ENCODE results near the gene C1orf21. TPM values are rescaled to one million over a fixed set of nuclear protein-coding genes. Genes with fewer than 3 reads are reported as not detected.

Gene C1orf21
- total and polyA plus RNA-seq, 12 donors: 23.2 to 177 (median 87.9) TPM

- Histone ChIP-seq H3K4me3 (no peak overlapping the region), H3K36me3 (replicated peaks in 1 of 2) (no peaks in the 10 kb centered on the region), H3K9me3 (replicated peaks in 1 of 3) (no peaks in the 10 kb centered on the region), H3K4me1 (replicated peaks in 1 of 2) (peaks cover 6 to 7% of the 10 kb centered on the region in 2 donors), H3K27ac (no peak overlapping the region), H3K27me3 (no peaks in the 10 kb centered on the region)
- no peak for DNase-seq
- 83 to 95% (median 93%) methylated on average over 1 of the region's 1 CpG for whole genome bisulfite sequencing, 4 donors
- TF ChIP-seq POLR2A (IDR thresholded peaks at IDR 0.05) (no peak), CTCF (IDR thresholded peaks at IDR 0.05) (no peak)
- intact Hi-C loops (cut with DNase I): no loop called here
Observed at GRCh38 chr1:184358256-184358655, 28.6 kb upstream of the C1orf21 start.

GRCh38 chr1:184359909-184360308 lies 26.9 kb upstream of the C1orf21 start:
- no peaks in the 10 kb centered on the region for H3K27me3 ChIP-seq
- TF ChIP-seq CTCF (IDR thresholded peaks at IDR 0.05) (no peak), POLR2A (IDR thresholded peaks at IDR 0.05) (no peak)
- no peak for DNase-seq
- WGBS, 4 donors: 81 to 90% (median 87%) methylated on average over 3 of the region's 3 CpGs
- H3K4me1 ChIP-seq (replicated peaks in 1 of 2): peaks cover 6 to 7% of the 10 kb centered on the region in 2 donors
- H3K9me3 ChIP-seq (replicated peaks in 1 of 3): no peaks in the 10 kb centered on the region
- no peak overlapping the region for H3K4me3 ChIP-seq
- intact Hi-C loops (cut with DNase I): no loop called here
- no peak overlapping the region for H3K27ac ChIP-seq
- no peaks in the 10 kb centered on the region for H3K36me3 ChIP-seq (replicated peaks in 1 of 2)

- H3K4me3 ChIP-seq: no peak overlapping the region
- H3K36me3 ChIP-seq (replicated peaks in 1 of 2): no peaks in the 10 kb centered on the region
- no peak overlapping the region for H3K27ac ChIP-seq
- intact Hi-C loops (cut with DNase I): no loop called here
- H3K9me3 ChIP-seq (replicated peaks in 1 of 3): no peaks in the 10 kb centered on the region
- no peaks in the 10 kb centered on the region for H3K27me3 ChIP-seq
- TF ChIP-seq CTCF (IDR thresholded peaks at IDR 0.05) (no peak), POLR2A (IDR thresholded peaks at IDR 0.05) (no peak)
- DNase-seq: no peak
- H3K4me1 ChIP-seq (replicated peaks in 1 of 2): no peaks in the 10 kb centered on the region
- WGBS, 4 donors: 75 to 88% (median 83%) methylated on average over 1 of the region's 1 CpG
Observed at GRCh38 chr1:184362876-184363275, 24.0 kb upstream of the C1orf21 start.

- Histone ChIP-seq H3K27ac (no peak overlapping the region), H3K4me3 (no peak overlapping the region), H3K9me3 (replicated peaks in 1 of 3) (no peaks in the 10 kb centered on the region), H3K27me3 (no peaks in the 10 kb centered on the region), H3K36me3 (replicated peaks in 1 of 2) (no peaks in the 10 kb centered on the region), H3K4me1 (replicated peaks in 1 of 2) (no peaks in the 10 kb centered on the region)
- DNase-seq: no peak
- TF ChIP-seq CTCF (IDR thresholded peaks at IDR 0.05) (no peak), POLR2A (IDR thresholded peaks at IDR 0.05) (no peak)
- intact Hi-C loops (cut with DNase I): no loop called here
- 95 to 100% (median 98%) methylated on average over 2 of the region's 2 CpGs for WGBS, 4 donors
Observed at GRCh38 chr1:184365699-184366098, 21.1 kb upstream of the C1orf21 start.
